HepG2 (cell line): ENCODE results near the gene ATRAID. TPM values are rescaled to one million over a fixed set of nuclear protein-coding genes. Genes with fewer than 3 reads are reported as not detected.

Experiments
- ATAC-seq: fragments of 200-7000 bp; cut with Tn5 transposase; 3 replicates; pipeline ENCODE4 v1.9.1; 2020; ENCODE audit warnings: mild to moderate bottlenecking, moderate library complexity
- BruUV-seq: library from RNA; stranded (reverse); fragments of 400-500 nt; replicated peaks from 2 replicates; lab custom pipeline; 2021; lab: Mats Ljungman, UMichigan
- CTCF ChIA-PET: fragments of 300-600 bp; formaldehyde crosslinking; extraction: SDS; loops from one replicate; lab custom pipeline; 2021; ENCODE audit warnings: low total read pairs, inconsistent platforms, low intra/inter-chr PET ratio; lab: Yijun Ruan, JAX
- POLR2A ChIA-PET: fragments of 350-600 bp; sonication (Branson Sonifier 250); formaldehyde crosslinking; loops from one replicate; lab custom pipeline; 2020; ENCODE audit warnings: antibody characterized with exemption, inconsistent platforms; lab: Yijun Ruan, JAX
- DNase-seq: peaks from one replicate; pipeline ENCODE4 v3.0.0-alpha.2; 2015; ENCODE audit warnings: low spot score
- FAIRE-seq: peaks from 3 replicates; lab custom pipeline; 2011; peaks lifted over from hg19 to GRCh38; lab: Jason Lieb, UNC
- H2AFZ ChIP-seq: one replicate; pipeline ENCODE4 v1.6.1; 2011; ENCODE audit warnings: low read length, inconsistent platforms
- H3K27ac ChIP-seq: fragments of 300-600 bp; 3 replicates; pipeline ENCODE4 v1.8.0; 2011; ENCODE audit warnings: mixed run types, mild to moderate bottlenecking, mixed read lengths, low read length, inconsistent platforms; ENCODE audit not compliant: insufficient read depth; ENCODE audit errors: extremely low read length
- H3K27me3 ChIP-seq, 2 experiments: fragments of 200-600 bp in 1 of 2; 2 replicates in 1 of 2; 3 replicates in 1 of 2; pipeline versions ENCODE4 v1.6.0 to v1.8.0; 2011; ENCODE audit warnings: low read length in 2 of 2, mild to moderate bottlenecking in 2 of 2, moderate library complexity in 2 of 2, inconsistent platforms in 1 of 2; ENCODE audit not compliant: insufficient read depth in 2 of 2, control insufficient read depth in 1 of 2
- H3K36me3 ChIP-seq, 2 experiments: fragments of 200-600 bp in 1 of 2; replicated peaks in 1 of 2; 2 replicates in 1 of 2; 3 replicates in 1 of 2; pipeline versions ENCODE4 v1.5.1 to v1.8.0; 2011; ENCODE audit warnings: low read length in 2 of 2, inconsistent platforms in 1 of 2; ENCODE audit not compliant: insufficient read depth in 2 of 2, control insufficient read depth in 1 of 2
- H3K4me1 ChIP-seq: 2 replicates; pipeline ENCODE4 v1.5.1; 2012; ENCODE audit warnings: low read length, inconsistent platforms; ENCODE audit not compliant: insufficient read depth
- H3K4me2 ChIP-seq: 2 replicates; pipeline ENCODE4 v1.6.0; 2011; ENCODE audit warnings: low read depth, low read length, inconsistent platforms
- H3K4me3 ChIP-seq, 3 experiments: fragments of 200-600 bp in 1 of 3; sonication (generic), shearing (Covaris generic) in 1 of 3; replicated peaks in 1 of 3; 2 replicates each; pipeline ENCODE4 v1.5.1; 2011 to 2016; ENCODE audit warnings: low read length in 3 of 3, inconsistent platforms in 2 of 3, low read depth in 2 of 3, mild to moderate bottlenecking in 2 of 3, control low read depth in 1 of 3, mixed read lengths in 1 of 3; ENCODE audit not compliant: insufficient read depth in 1 of 3
- H3K79me2 ChIP-seq: one replicate; pipeline ENCODE4 v1.6.1; 2011; ENCODE audit warnings: low read length, inconsistent platforms; ENCODE audit not compliant: insufficient read depth
- H3K9ac ChIP-seq: 2 replicates; pipeline ENCODE4 v1.6.0; 2011; ENCODE audit warnings: mild to moderate bottlenecking, low read depth, low read length, inconsistent platforms; ENCODE audit not compliant: insufficient read depth
- H3K9me3 ChIP-seq: 2 replicates; pipeline ENCODE4 v1.5.1; 2012; ENCODE audit warnings: mild to moderate bottlenecking, low read length
- H4K20me1 ChIP-seq: 2 replicates; pipeline ENCODE4 v1.6.0; 2011; ENCODE audit warnings: inconsistent platforms, mild to moderate bottlenecking, low read length, moderate library complexity; ENCODE audit not compliant: insufficient read depth
- ADNP ChIP-seq: sonication (generic); formaldehyde crosslinking; IDR thresholded peaks from 2 replicates; pipeline ENCODE4 v1.4.0; 2020; ENCODE audit warnings: missing genetic modification reagents
- ATF5 ChIP-seq: sonication (generic); formaldehyde crosslinking; IDR thresholded peaks from 2 replicates; pipeline ENCODE4 v1.4.0; 2020; ENCODE audit warnings: mild to moderate bottlenecking, low read depth, missing genetic modification reagents
- EEA1 ChIP-seq: sonication (generic); formaldehyde crosslinking; IDR thresholded peaks from 2 replicates; pipeline ENCODE4 v1.5.1; 2020; ENCODE audit warnings: mild to moderate bottlenecking, missing genetic modification reagents, borderline replicate concordance
- GTF3A ChIP-seq: sonication (generic); formaldehyde crosslinking; conservative IDR thresholded peaks from 2 replicates; pipeline ENCODE4 v1.4.0; 2020; ENCODE audit warnings: mild to moderate bottlenecking, missing genetic modification reagents
- MED1 ChIP-seq: sonication (generic); formaldehyde crosslinking; IDR thresholded peaks from 2 replicates; pipeline ENCODE4 v1.4.0; 2020; ENCODE audit warnings: missing genetic modification reagents
- PITX1 ChIP-seq: sonication (generic); formaldehyde crosslinking; IDR thresholded peaks from 2 replicates; pipeline ENCODE4 v1.5.1; 2020; ENCODE audit warnings: mild to moderate bottlenecking, missing genetic modification reagents
- RAD21 ChIP-seq: fragments of 450-650 bp; formaldehyde crosslinking; IDR thresholded peaks from 2 replicates; pipeline ENCODE4 v1.5.0; 2020; ENCODE audit warnings: mild to moderate bottlenecking
- TBX3 ChIP-seq: fragments of 450-650 bp; IDR thresholded peaks from 2 replicates; pipeline ENCODE4 v1.6.1; 2017; ENCODE audit warnings: antibody characterized with exemption, mild to moderate bottlenecking, inconsistent platforms, borderline replicate concordance
- ZBTB38 ChIP-seq: sonication (generic); formaldehyde crosslinking; IDR thresholded peaks from 2 replicates; pipeline ENCODE4 v1.5.1; 2020; ENCODE audit warnings: mild to moderate bottlenecking, missing genetic modification reagents
- ZNF274 ChIP-seq: sonication (generic); formaldehyde crosslinking; IDR thresholded peaks from 2 replicates; pipeline ENCODE4 v1.5.1; 2020; ENCODE audit warnings: mild to moderate bottlenecking, missing genetic modification reagents
- ZNF292 ChIP-seq: sonication (generic); formaldehyde crosslinking; IDR thresholded peaks from 2 replicates; pipeline ENCODE4 v1.8.1; 2022; ENCODE audit warnings: mild to moderate bottlenecking, low read depth, missing genetic modification reagents, borderline replicate concordance
- ZNF776 ChIP-seq: sonication (generic); formaldehyde crosslinking; IDR thresholded peaks from 2 replicates; pipeline ENCODE4 v1.4.0; 2020; ENCODE audit warnings: mild to moderate bottlenecking, missing genetic modification reagents
- WGBS: methylation state at CpG from one replicate; pipeline ENCODE4 v1.1.6; 2017; ENCODE audit warnings: low lambda C conversion rate; 5-methylcytosine and 5-hydroxymethylcytosine counted together
- in situ Hi-C: cut with HindIII; loops from 2 replicates; pipeline ENCODE4 v1.10.0; 2017; ENCODE audit warnings: low pct_unique_long_range_greater_than_20kb; ENCODE audit not compliant: extremely low pct_ligation_motif_present
- intact Hi-C: fragments of 100-400 bp; cut with micrococcal nuclease; formaldehyde crosslinking; loops from one replicate; pipeline ENCODE4 v1.10.0; 2022; ENCODE audit not compliant: unreplicated experiment
- polyA plus RNA-seq, 8 experiments: library from polyadenylated mRNA; depleted of rRNA in 3 of 8; stranded (reverse) in 7 of 8; unstranded in 1 of 8; fragments of >200 nt; fragmentation: Illumina TruSeq in 4 of 8; extraction: Trizol in 4 of 8; gene quantifications; 2 replicates each; pipeline versions ENCODE4 v1.2.1 to v1.2.3, GENCODE V29; 2011 to 2016; ENCODE audit warnings: low read depth in 4 of 8, missing spikeins in 1 of 8, mixed read lengths in 1 of 8; ENCODE audit not compliant: insufficient read depth in 1 of 8
- total RNA-seq, 5 experiments: library from RNA; depleted of rRNA; stranded (reverse); fragments of >200 nt; fragmentation: Illumina TruSeq; extraction: Trizol; gene quantifications; 2 replicates each; pipeline ENCODE4 v1.2.3, GENCODE V29; 2016; ENCODE audit warnings: low read depth in 1 of 5
- TF ChIP-seq, protein P1 (sequence below): sonication (generic); formaldehyde crosslinking; IDR thresholded peaks from 2 replicates; pipeline ENCODE4 v1.8.0; 2022; ENCODE audit warnings: missing genetic modification reagents, mild to moderate bottlenecking, borderline replicate concordance
- TF ChIP-seq, protein P2 (sequence below): sonication (generic); formaldehyde crosslinking; IDR thresholded peaks from 2 replicates; pipeline ENCODE4 v1.4.0; 2020; ENCODE audit warnings: missing genetic modification reagents, mild to moderate bottlenecking, borderline replicate concordance
- TF ChIP-seq, protein P3 (sequence below): sonication (generic); formaldehyde crosslinking; IDR thresholded peaks from 2 replicates; pipeline ENCODE4 v1.5.0; 2020; ENCODE audit warnings: mild to moderate bottlenecking, missing genetic modification reagents, moderate library complexity

The ATRAID gene
- total and polyA plus RNA-seq, 2 of the 13 experiments (the other 11 are each of a cell fraction or from before 2014, with no cell fraction given): 207 to 382 TPM

GRCh38 chr2:27211241-27211942 is 449 bp upstream of the ATRAID start:
- Histone ChIP-seq H3K4me3 (peak overlapping the region; percentile 87 to 93 (median 89)), H3K9ac (peak overlapping the region; percentile 99), H3K9me3 (no peaks in the 10 kb centered on the region), H3K79me2 (peaks cover 47% of the 10 kb centered on the region), H3K4me1 (peaks cover 67% of the 10 kb centered on the region), H3K4me2 (peak overlapping the region; percentile 93), H3K27me3 (no peaks in the 10 kb centered on the region; a peak in 1 of 5 replicates), H4K20me1 (no peaks in the 10 kb centered on the region), H3K27ac (peak overlapping the region; percentile 97), H2AFZ (no peak overlapping the region), H3K36me3 (peaks cover 15 to 43% of the 10 kb centered on the region in 2 experiments)
- no peak for FAIRE-seq
- TSS peak; percentile 83 for BruUV-seq
- peak; percentile 40 for ATAC-seq
- POLR2A ChIA-PET: interaction anchor here (0.6 to 3.0 kb wide), 32 partner anchors 8 to 217 kb away, joined by 3 to 15 read pairs (median 5); partner anchors contain the start of genes ABHD1, AGBL5, CGREF1 and KHK
- CTCF ChIA-PET: no interaction called here
- DNase-seq: no peak
- 3% methylated on average over 48 of the region's 48 CpGs for WGBS
- in situ Hi-C loops (no loop called here), intact Hi-C loops (loop anchor here (5.0 kb wide), 1 partner anchor 114 kb away; no protein-coding TSS in a partner anchor)
- TF ChIP-seq MED1 (no peak), ATF5 (CRISPR knock-in tag) (peak; percentile 3; the same call in 1 of the 2 replicates), ZNF292 (0 out of 2 replicates have a peak, but pooled peaks have one; percentile 23), GTF3A (CRISPR knock-in tag) (0 out of 2 replicates have a peak, but pooled peaks have one; percentile 24), EEA1 (CRISPR knock-in tag) (peak; percentile 36; the same call in 1 of the 2 replicates), ZNF274 (peak; percentile 67; the same call in 1 of the 2 replicates), ZBTB38 (CRISPR knock-in tag) (peak; percentile 60; the same call in 1 of the 2 replicates), ZNF776 (CRISPR knock-in tag) (peak; percentile 58; the same call in 1 of the 2 replicates), TBX3 (no peak), RAD21 (CRISPR knock-in tag) (no peak; the same call in 1 of the 2 replicates), PITX1 (peak; percentile 35; the same call in 1 of the 2 replicates), ADNP (no peak)
- TF ChIP-seq, protein P1, sequence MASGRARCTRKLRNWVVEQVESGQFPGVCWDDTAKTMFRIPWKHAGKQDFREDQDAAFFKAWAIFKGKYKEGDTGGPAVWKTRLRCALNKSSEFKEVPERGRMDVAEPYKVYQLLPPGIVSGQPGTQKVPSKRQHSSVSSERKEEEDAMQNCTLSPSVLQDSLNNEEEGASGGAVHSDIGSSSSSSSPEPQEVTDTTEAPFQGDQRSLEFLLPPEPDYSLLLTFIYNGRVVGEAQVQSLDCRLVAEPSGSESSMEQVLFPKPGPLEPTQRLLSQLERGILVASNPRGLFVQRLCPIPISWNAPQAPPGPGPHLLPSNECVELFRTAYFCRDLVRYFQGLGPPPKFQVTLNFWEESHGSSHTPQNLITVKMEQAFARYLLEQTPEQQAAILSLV (CRISPR knock-in tag): 0 out of 2 replicates have a peak, but pooled peaks have one; percentile 11
- TF ChIP-seq, protein P2, sequence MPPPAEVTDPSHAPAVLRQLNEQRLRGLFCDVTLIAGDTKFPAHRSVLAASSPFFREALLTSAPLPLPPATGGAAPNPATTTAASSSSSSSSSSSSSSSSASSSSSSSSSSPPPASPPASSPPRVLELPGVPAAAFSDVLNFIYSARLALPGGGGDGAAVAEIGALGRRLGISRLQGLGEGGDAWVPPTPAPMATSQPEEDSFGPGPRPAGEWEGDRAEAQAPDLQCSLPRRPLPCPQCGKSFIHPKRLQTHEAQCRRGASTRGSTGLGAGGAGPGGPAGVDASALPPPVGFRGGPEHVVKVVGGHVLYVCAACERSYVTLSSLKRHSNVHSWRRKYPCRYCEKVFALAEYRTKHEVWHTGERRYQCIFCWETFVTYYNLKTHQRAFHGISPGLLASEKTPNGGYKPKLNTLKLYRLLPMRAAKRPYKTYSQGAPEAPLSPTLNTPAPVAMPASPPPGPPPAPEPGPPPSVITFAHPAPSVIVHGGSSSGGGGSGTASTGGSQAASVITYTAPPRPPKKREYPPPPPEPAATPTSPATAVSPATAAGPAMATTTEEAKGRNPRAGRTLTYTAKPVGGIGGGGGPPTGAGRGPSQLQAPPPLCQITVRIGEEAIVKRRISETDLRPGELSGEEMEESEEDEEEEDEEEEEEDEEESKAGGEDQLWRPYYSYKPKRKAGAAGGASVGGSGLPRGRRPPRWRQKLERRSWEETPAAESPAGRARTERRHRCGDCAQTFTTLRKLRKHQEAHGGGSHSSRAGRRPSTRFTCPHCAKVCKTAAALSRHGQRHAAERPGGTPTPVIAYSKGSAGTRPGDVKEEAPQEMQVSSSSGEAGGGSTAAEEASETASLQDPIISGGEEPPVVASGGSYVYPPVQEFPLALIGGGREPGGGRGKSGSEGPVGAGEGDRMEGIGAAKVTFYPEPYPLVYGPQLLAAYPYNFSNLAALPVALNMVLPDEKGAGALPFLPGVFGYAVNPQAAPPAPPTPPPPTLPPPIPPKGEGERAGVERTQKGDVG: 0 out of 2 replicates have a peak, but pooled peaks have one; percentile 10
- TF ChIP-seq, protein P3, sequence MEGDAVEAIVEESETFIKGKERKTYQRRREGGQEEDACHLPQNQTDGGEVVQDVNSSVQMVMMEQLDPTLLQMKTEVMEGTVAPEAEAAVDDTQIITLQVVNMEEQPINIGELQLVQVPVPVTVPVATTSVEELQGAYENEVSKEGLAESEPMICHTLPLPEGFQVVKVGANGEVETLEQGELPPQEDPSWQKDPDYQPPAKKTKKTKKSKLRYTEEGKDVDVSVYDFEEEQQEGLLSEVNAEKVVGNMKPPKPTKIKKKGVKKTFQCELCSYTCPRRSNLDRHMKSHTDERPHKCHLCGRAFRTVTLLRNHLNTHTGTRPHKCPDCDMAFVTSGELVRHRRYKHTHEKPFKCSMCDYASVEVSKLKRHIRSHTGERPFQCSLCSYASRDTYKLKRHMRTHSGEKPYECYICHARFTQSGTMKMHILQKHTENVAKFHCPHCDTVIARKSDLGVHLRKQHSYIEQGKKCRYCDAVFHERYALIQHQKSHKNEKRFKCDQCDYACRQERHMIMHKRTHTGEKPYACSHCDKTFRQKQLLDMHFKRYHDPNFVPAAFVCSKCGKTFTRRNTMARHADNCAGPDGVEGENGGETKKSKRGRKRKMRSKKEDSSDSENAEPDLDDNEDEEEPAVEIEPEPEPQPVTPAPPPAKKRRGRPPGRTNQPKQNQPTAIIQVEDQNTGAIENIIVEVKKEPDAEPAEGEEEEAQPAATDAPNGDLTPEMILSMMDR: peak; percentile 2; the same call in 1 of the 2 replicates
